Measurements from ENCODE around the gene TICAM2. TPM values are rescaled to one million over a fixed set of nuclear protein-coding genes. Genes with fewer than 3 reads are reported as not detected.

Gene TICAM2
- total and polyA plus RNA-seq, 7 experiments from 2014 or later: 0.14 to 3.7 (median 1.8) TPM

DNA sequence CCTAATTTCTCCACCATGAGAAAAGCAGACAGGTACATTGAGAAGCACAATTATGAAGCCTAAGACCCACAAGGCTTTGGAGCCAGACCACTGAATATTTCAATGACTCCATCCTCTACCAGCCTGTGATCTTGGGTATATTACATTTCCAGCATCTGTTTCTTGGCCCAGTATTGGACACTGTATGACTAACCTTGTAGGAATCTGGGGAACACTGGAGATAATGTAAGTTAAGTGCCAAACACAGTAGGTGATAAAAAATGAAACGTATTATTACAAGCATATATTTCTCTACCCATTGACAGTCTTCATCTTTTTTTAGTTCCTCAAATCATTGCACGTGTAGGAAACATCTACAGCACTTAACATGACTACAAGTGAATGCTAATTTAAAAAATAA is 29.1 kb downstream of the TICAM2 start:
- Histone ChIP-seq H3K36me3 (ENCODE audit: control insufficient read depth in 2 of 3, insufficient read depth in 3 of 3, low read length in 3 of 3) (no peaks in the 10 kb centered on the region), H3K27ac (ENCODE audit: low read depth, low read length) (no peak overlapping the region), H3K9me3 (ENCODE audit: control insufficient read depth in 2 of 3, low read length in 3 of 3) (no peaks in the 10 kb centered on the region), H3K4me3 (ENCODE audit: low read length) (no peak overlapping the region), H3K4me1 (ENCODE audit: control insufficient read depth in 2 of 2, insufficient read depth in 2 of 2, low read length in 2 of 2) (no peaks in the 10 kb centered on the region), H3K27me3 (ENCODE audit: control insufficient read depth in 2 of 2, insufficient read depth in 2 of 2, low read length in 2 of 2) (no peaks in the 10 kb centered on the region)
- Mint-ChIP-seq H3K27ac (no peak overlapping the region), H3K4me3 (no peak overlapping the region), H3K9me3 (peaks cover 0 to 4% (median 0%) of the 10 kb centered on the region in 11 donors), H3K4me1 (peaks cover 0 to 2% (median 0%) of the 10 kb centered on the region in 7 donors), H3K27me3 (peaks cover 0 to 21% (median 4%) of the 10 kb centered on the region in 5 donors), H3K36me3 (peaks cover 0 to 4% (median 0%) of the 10 kb centered on the region in 5 donors)
- intact Hi-C loops (cut with micrococcal nuclease): loop anchor here (5.0 to 10.0 kb wide), 2 partner anchors 188 to 476 kb away; no protein-coding TSS in a partner anchor
- ChIA-PET CTCF (interaction anchor here (0.6 to 12.9 kb wide), 2 partner anchors 265 to 268 kb away, joined by 3 to 159 read pairs; partner anchors contain the start of gene ATG12), POLR2A (no interaction called here)
- ATAC-seq: no peak
- DNase-seq: no peak

DNA sequence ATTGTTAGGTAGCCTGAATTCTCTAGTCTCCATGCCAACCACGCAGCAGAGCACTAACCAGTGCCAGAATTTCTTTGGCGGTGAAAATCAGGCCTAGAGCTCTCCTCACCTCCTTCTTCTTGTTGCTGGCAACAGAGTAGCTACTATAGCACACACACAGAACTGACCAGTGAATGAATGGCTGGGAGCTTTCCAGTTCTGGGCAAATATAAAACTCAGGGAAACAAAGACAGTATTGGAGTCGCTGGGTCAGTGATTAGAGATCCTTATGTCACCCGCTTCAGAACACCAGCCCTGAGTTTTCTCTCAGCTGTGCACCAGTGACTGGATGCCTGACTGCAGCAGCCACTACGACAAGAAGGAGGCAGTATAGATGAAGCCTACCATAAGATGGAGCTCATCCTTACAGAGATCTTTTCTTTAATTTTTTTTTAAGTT is 30.8 kb downstream of the TICAM2 start:
- Histone ChIP-seq H3K9me3 (ENCODE audit: control insufficient read depth in 2 of 3, low read length in 3 of 3) (no peaks in the 10 kb centered on the region), H3K27me3 (ENCODE audit: control insufficient read depth in 2 of 2, insufficient read depth in 2 of 2, low read length in 2 of 2) (no peaks in the 10 kb centered on the region), H3K36me3 (ENCODE audit: control insufficient read depth in 2 of 3, insufficient read depth in 3 of 3, low read length in 3 of 3) (no peaks in the 10 kb centered on the region), H3K27ac (ENCODE audit: low read depth, low read length) (no peak overlapping the region), H3K4me1 (ENCODE audit: control insufficient read depth in 2 of 2, insufficient read depth in 2 of 2, low read length in 2 of 2) (no peaks in the 10 kb centered on the region), H3K4me3 (ENCODE audit: low read length) (no peak overlapping the region)
- POLR2A ChIA-PET: no interaction called here
- intact Hi-C loops (cut with micrococcal nuclease): loop anchor here (5.0 to 10.0 kb wide), 2 partner anchors 187 to 474 kb away; no protein-coding TSS in a partner anchor
- DNase-seq: no peak
- Mint-ChIP-seq H3K4me3 (no peak overlapping the region), H3K9me3 (no peaks in the 10 kb centered on the region), H3K4me1 (peaks cover 0 to 2% (median 0%) of the 10 kb centered on the region in 7 donors), H3K27ac (no peak overlapping the region), H3K27me3 (peaks cover 0 to 26% (median under 1%) of the 10 kb centered on the region in 5 donors), H3K36me3 (no peaks in the 10 kb centered on the region)
- CTCF ChIA-PET: interaction anchor here (12.9 kb wide), 1 partner anchor 263 kb away, joined by 159 read pairs; no protein-coding TSS in a partner anchor
- ATAC-seq: no peak

DNA sequence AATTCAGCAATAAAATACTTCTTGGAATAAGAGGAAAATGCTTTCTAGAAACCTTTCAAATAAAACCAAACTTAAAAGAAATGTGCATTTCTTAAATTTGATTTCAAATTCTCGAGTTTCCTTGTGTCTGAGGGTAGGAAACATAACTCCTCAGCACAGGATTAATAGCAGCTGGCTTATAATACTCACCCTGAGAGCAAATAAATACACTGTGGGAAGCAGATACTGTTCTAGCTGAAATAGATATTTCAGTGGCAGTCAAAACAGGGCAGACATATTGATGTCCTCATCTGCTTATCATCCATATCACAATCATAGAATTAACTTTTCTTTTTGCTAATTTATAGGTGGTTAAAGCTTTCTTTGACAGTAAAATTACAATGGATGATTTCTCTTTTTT is 33.6 kb downstream of the TICAM2 start:
- H3K4me1 Mint-ChIP-seq: no peaks in the 10 kb centered on the region
- H3K27ac Mint-ChIP-seq: no peak overlapping the region
- Histone ChIP-seq H3K27ac (ENCODE audit: low read depth, low read length) (no peak overlapping the region), H3K9me3 (ENCODE audit: control insufficient read depth in 2 of 3, low read length in 3 of 3) (no peaks in the 10 kb centered on the region), H3K27me3 (ENCODE audit: control insufficient read depth in 2 of 2, insufficient read depth in 2 of 2, low read length in 2 of 2) (no peaks in the 10 kb centered on the region), H3K36me3 (ENCODE audit: control insufficient read depth in 2 of 3, insufficient read depth in 3 of 3, low read length in 3 of 3) (no peaks in the 10 kb centered on the region), H3K4me1 (ENCODE audit: control insufficient read depth in 2 of 2, insufficient read depth in 2 of 2, low read length in 2 of 2) (no peaks in the 10 kb centered on the region), H3K4me3 (ENCODE audit: low read length) (no peak overlapping the region)
- ChIA-PET CTCF (interaction anchor here (0.7 to 12.9 kb wide), 2 partner anchors 42 to 260 kb away, joined by 3 to 159 read pairs; no protein-coding TSS in a partner anchor), POLR2A (interaction anchor here (0.6 kb wide), 1 partner anchor 25 kb away, joined by 4 read pairs; no protein-coding TSS in a partner anchor)
- intact Hi-C loops (cut with micrococcal nuclease): no loop called here
- ATAC-seq (no peak), DNase-seq (no peak)
- H3K4me3 Mint-ChIP-seq: no peak overlapping the region
- peaks cover 4 to 34% (median 6%) of the 10 kb centered on the region in 5 donors for H3K27me3 Mint-ChIP-seq
- H3K36me3 Mint-ChIP-seq: peaks cover 0 to 4% (median 0%) of the 10 kb centered on the region in 5 donors
- H3K9me3 Mint-ChIP-seq: peaks cover 0 to 8% (median 0%) of the 10 kb centered on the region in 11 donors

DNA sequence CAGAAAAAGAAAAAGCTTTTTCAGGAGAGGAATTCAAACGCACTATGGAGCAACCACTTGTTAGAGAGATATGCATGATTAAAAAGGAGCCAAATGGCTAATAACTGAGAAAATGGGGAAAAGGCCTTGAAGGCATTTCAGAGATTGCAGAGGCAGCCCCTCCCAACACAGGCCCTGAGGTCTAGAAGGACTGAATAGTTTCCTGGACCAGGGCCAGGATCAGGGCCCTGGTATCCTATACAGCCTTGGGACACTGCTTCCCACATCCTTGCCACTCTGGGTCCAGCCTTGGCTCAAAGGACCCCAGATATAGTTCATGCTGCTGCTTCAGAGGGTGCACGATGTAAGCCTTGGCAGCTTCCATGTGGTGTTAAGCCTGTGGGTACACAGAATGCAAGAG is 37.0 kb downstream of the TICAM2 start:
- H3K27me3 Mint-ChIP-seq: peaks cover 14 to 30% (median 22%) of the 10 kb centered on the region in 5 donors
- H3K4me1 Mint-ChIP-seq: no peaks in the 10 kb centered on the region
- no peak for ATAC-seq
- DNase-seq: no peak
- H3K4me3 Mint-ChIP-seq: no peak overlapping the region
- POLR2A ChIA-PET: no interaction called here
- H3K9me3 Mint-ChIP-seq: peaks cover 0 to 11% (median 5%) of the 10 kb centered on the region in 11 donors
- Histone ChIP-seq H3K36me3 (ENCODE audit: control insufficient read depth in 2 of 3, insufficient read depth in 3 of 3, low read length in 3 of 3) (no peaks in the 10 kb centered on the region), H3K27ac (ENCODE audit: low read depth, low read length) (no peak overlapping the region), H3K4me3 (ENCODE audit: low read length) (no peak overlapping the region), H3K9me3 (ENCODE audit: control insufficient read depth in 2 of 3, low read length in 3 of 3) (no peaks in the 10 kb centered on the region), H3K4me1 (ENCODE audit: control insufficient read depth in 2 of 2, insufficient read depth in 2 of 2, low read length in 2 of 2) (no peaks in the 10 kb centered on the region), H3K27me3 (ENCODE audit: control insufficient read depth in 2 of 2, insufficient read depth in 2 of 2, low read length in 2 of 2) (peaks cover 0 to 5% of the 10 kb centered on the region in 2 donors)
- no peak overlapping the region for H3K27ac Mint-ChIP-seq
- intact Hi-C loops (cut with micrococcal nuclease): no loop called here
- CTCF ChIA-PET: interaction anchor here (2.2 kb wide), 1 partner anchor 9 kb away, joined by 5 read pairs; no protein-coding TSS in a partner anchor
- H3K36me3 Mint-ChIP-seq: peaks cover 0 to 4% (median 0%) of the 10 kb centered on the region in 5 donors

DNA sequence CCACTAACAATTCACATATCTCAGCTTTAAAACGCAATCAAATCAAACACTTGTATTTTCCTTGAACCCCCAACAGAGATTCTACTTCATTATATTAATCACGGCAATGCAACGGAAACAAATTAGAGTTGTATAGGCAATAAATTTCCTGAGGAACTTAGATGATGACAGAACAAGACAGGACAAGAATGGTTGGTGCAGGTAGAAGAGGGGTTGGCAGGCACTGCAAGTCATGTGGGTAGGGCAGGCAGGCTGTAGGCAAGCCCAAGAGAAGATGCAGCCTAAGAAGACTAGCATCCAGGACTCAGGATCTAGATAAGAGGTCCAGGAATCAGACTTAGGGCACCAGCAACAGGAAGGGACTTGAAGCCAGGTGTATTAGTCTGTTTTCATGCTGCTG is 41.1 kb downstream of the TICAM2 start:
- DNase-seq: no peak
- peaks cover 0 to 11% (median 5%) of the 10 kb centered on the region in 11 donors for H3K9me3 Mint-ChIP-seq
- Histone ChIP-seq H3K27ac (ENCODE audit: low read depth, low read length) (no peak overlapping the region), H3K4me1 (ENCODE audit: control insufficient read depth in 2 of 2, insufficient read depth in 2 of 2, low read length in 2 of 2) (no peaks in the 10 kb centered on the region), H3K27me3 (ENCODE audit: control insufficient read depth in 2 of 2, insufficient read depth in 2 of 2, low read length in 2 of 2) (peaks cover 0 to 5% of the 10 kb centered on the region in 2 donors), H3K4me3 (ENCODE audit: low read length) (no peak overlapping the region), H3K9me3 (ENCODE audit: control insufficient read depth in 2 of 3, low read length in 3 of 3) (no peaks in the 10 kb centered on the region), H3K36me3 (ENCODE audit: control insufficient read depth in 2 of 3, insufficient read depth in 3 of 3, low read length in 3 of 3) (no peaks in the 10 kb centered on the region)
- no peak overlapping the region for H3K27ac Mint-ChIP-seq
- peaks cover 0 to 9% (median 0%) of the 10 kb centered on the region in 7 donors for H3K4me1 Mint-ChIP-seq
- peaks cover 11 to 30% (median 27%) of the 10 kb centered on the region in 5 donors for H3K27me3 Mint-ChIP-seq
- ATAC-seq: no peak
- ChIA-PET POLR2A (no interaction called here), CTCF (interaction anchor here (1.4 kb wide), 1 partner anchor 13 kb away, joined by 3 read pairs; no protein-coding TSS in a partner anchor)
- intact Hi-C loops (cut with micrococcal nuclease): no loop called here
- H3K4me3 Mint-ChIP-seq: no peak overlapping the region
- H3K36me3 Mint-ChIP-seq: peaks cover 0 to 4% (median 0%) of the 10 kb centered on the region in 5 donors

DNA sequence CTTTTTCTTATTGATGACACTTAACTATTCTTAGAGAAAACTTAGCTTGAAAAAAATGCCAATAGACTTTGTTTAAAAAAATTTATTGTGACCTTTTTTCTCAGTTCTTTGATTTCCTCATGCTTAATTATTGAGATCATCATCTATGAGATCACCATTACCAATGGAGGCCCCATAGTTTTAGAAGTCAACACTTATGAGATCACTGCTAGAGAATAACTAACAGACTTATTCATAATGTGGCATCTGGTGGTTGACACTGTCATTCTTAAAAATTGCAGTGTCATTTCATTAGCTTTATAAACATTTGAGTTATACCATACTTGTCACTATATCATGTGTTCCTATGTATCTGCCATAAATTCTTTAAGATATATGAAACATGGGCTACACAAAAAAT is 42.8 kb downstream of the TICAM2 start:
- Mint-ChIP-seq H3K4me1 (peaks cover 0 to 9% (median 0%) of the 10 kb centered on the region in 7 donors), H3K4me3 (no peak overlapping the region), H3K27me3 (peaks cover 7 to 29% (median 23%) of the 10 kb centered on the region in 5 donors), H3K9me3 (peaks cover 0 to 8% (median 2%) of the 10 kb centered on the region in 11 donors), H3K27ac (no peak overlapping the region), H3K36me3 (peaks cover 0 to 1% (median 0%) of the 10 kb centered on the region in 5 donors)
- ATAC-seq (no peak), DNase-seq (no peak)
- Histone ChIP-seq H3K9me3 (ENCODE audit: control insufficient read depth in 2 of 3, low read length in 3 of 3) (no peaks in the 10 kb centered on the region), H3K4me3 (ENCODE audit: low read length) (no peak overlapping the region), H3K4me1 (ENCODE audit: control insufficient read depth in 2 of 2, insufficient read depth in 2 of 2, low read length in 2 of 2) (no peaks in the 10 kb centered on the region), H3K36me3 (ENCODE audit: control insufficient read depth in 2 of 3, insufficient read depth in 3 of 3, low read length in 3 of 3) (no peaks in the 10 kb centered on the region), H3K27ac (ENCODE audit: low read depth, low read length) (no peak overlapping the region), H3K27me3 (ENCODE audit: control insufficient read depth in 2 of 2, insufficient read depth in 2 of 2, low read length in 2 of 2) (peaks cover 0 to 5% of the 10 kb centered on the region in 2 donors)
- POLR2A ChIA-PET: no interaction called here
- intact Hi-C loops (cut with micrococcal nuclease): no loop called here
- CTCF ChIA-PET: interaction anchor here (1.1 kb wide), 1 partner anchor 15 kb away, joined by 5 read pairs; no protein-coding TSS in a partner anchor
